GM12801 (cell line): ENCODE results near the gene ANKMY1.

Experiments
- TF ChIP-seq, protein P1 (sequence below): IDR thresholded peaks from one replicate; pipeline ENCODE4 v1.5.1; 2011; ENCODE audit warnings: control low read depth; ENCODE audit not compliant: insufficient read length; ENCODE audit errors: extremely low read depth

ANKMY1 gene

GRCh38 chr2:240458044-240458899 lies 99.5 kb downstream of the ANKMY1 start:
- TF ChIP-seq, protein P1, sequence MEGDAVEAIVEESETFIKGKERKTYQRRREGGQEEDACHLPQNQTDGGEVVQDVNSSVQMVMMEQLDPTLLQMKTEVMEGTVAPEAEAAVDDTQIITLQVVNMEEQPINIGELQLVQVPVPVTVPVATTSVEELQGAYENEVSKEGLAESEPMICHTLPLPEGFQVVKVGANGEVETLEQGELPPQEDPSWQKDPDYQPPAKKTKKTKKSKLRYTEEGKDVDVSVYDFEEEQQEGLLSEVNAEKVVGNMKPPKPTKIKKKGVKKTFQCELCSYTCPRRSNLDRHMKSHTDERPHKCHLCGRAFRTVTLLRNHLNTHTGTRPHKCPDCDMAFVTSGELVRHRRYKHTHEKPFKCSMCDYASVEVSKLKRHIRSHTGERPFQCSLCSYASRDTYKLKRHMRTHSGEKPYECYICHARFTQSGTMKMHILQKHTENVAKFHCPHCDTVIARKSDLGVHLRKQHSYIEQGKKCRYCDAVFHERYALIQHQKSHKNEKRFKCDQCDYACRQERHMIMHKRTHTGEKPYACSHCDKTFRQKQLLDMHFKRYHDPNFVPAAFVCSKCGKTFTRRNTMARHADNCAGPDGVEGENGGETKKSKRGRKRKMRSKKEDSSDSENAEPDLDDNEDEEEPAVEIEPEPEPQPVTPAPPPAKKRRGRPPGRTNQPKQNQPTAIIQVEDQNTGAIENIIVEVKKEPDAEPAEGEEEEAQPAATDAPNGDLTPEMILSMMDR: no peak

DNA sequence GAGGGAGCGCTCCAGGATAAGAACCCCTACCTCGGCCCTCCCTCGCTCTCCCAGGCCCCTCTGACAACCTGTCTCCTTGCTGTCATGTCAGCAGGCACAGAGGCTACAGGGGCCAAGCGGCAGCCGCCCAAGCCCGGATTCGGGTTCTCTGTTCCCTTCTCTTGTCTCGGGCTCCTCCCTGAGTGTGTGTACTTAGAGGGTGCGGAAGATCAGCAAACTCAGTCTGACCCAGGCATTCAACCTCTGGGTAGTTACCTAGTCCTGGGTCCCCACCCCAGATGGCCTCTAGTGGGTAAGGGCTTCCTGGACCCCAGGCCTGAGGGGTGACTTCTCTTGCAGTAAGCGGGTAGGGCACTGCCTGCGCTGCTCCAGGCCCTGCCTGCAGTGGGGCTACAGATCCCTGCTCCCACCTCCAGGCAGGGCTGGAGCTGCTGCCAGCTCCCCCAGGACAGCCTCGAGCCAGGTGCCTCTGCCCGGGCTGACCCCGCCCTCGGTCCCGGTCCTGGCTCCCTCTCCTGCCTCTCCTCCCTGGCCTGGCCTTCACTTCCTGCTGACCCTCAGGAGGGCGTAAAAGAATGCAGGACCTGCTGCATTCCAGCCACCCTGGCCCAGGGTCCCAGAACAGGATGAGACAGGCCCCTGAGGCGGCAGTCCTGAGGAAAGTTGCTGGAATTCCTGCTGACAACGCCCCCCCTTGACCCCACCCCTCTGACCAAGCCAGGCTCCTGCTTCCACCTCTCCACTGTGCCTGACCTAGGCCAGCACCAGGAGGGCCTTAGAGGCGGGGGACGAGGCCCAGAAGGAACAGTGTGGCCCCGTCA lies 100.4 kb downstream of the ANKMY1 start:
- TF ChIP-seq, protein P1: no peak

GRCh38 chr2:240456447-240457222 lies 101.2 kb downstream of the ANKMY1 start:
- TF ChIP-seq, protein P1: no peak

DNA sequence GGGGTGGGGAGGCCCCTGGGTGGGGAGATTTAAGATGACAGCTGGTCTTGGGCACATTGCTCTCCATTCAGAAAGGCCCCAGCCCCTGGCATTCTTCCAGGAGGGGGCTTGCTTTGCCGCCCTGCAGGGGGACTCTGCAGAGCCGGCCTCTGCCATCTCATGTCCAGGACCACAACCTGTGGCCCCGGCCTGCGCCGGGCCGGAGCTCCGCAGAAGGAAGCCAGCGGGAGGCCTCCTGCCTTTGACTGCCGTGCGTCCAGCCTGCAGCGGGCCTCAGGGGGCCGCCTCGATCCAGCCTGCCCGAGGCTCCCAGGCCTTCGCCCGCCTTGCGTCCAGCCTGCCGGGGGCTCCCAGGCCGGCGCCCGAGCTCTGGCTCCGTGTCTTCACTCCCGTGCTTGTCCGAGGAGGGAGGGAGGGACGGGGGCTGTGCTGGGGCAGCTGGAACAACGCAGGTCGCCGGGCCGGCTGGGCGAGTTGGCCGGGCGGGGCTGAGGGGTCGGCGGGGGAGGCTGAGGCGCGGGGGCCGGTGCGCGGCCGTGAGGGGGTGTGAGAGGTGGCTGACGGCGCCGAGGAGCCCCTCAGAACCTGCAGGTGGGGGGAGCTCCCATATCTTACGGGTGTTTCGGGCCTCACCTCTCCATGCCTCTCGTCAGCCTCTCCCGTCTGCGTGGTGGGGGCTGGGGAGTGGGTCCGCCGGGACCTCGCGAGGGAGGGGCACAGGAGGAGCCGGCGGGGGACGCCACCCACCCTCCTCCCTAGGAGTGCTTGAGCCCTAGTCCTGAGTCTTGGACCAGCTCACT lies 101.9 kb downstream of the ANKMY1 start:
- TF ChIP-seq, protein P1: no peak

DNA sequence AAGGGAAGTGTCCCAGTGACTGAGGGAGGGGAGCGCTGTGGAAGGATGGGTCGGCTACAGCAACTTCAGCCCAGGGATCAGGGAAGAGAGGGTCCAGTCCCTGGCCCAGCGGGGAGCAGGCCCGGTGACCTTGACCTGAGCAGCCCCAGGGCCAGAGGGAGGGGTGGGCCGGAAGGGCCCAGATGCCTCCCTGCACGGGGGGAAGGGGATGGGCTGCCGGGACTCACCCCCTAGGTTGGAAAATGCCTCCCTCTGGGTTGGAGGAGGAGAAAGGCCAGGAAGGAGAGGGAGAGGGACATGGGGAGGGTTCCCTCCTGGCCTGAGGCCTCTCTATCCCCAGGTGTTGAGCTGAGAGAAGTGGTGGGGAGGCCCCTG lies 102.5 kb downstream of the ANKMY1 start:
- TF ChIP-seq, protein P1: no peak

GRCh38 chr2:240454106-240454901 lies 103.5 kb downstream of the ANKMY1 start:
- TF ChIP-seq, protein P1: no peak
